Caki2 (cell line): ENCODE measurements around the gene GPR149. TPM values are rescaled to one million over a fixed set of nuclear protein-coding genes. Genes with fewer than 3 reads are reported as not detected.

ENCODE experiments used
- total RNA-seq: library from RNA; depleted of rRNA; stranded (reverse); fragments of >200 nt; shearing (Covaris generic); gene quantifications from 2 replicates; pipeline ENCODE4 v1.2.3, GENCODE V29; 2014; ENCODE audit warnings: low replicate concordance; rRNA removed

The GPR149 gene
- total RNA-seq, 1 experiment from 2014 or later, result not detected

Other genes starting within 250 kb of the GPR149 start
- gene DHX36, start 105.7 kb downstream of the GPR149 start, total RNA-seq, result 13.9 and 54.0 TPM in 2 replicates